B cell (primary cell): ENCODE measurements around the gene AARS2.

ENCODE experiments used
- CTCF ChIP-seq: fragments of 200-600 bp; IDR thresholded peaks from one replicate; pipeline ENCODE4 v1.8.0; 2022; ENCODE audit warnings: antibody characterized with exemption, mild to moderate bottlenecking
- EZH2 ChIP-seq: IDR thresholded peaks from 2 replicates; pipeline ENCODE4 v1.6.1; 2012; ENCODE audit warnings: borderline replicate concordance, low read depth, mild to moderate bottlenecking, moderate library complexity, low read length; ENCODE audit not compliant: insufficient read depth, poor library complexity, severe bottlenecking

GRCh38 chr6:44258921-44259320 is 54.2 kb downstream of the AARS2 start:
- no peak for TF ChIP-seq CTCF
- no peak for TF ChIP-seq EZH2
